ENCODE results near the gene TULP4.
"Not testable (repeated sequence)": the region's sequence is repeated elsewhere in the genome, so short reads cannot be mapped to it uniquely, and the experiment has no call there.

GRCh38 chr6:158297657-158298056 lies 14.6 kb upstream of the TULP4 start:
- TF ChIP-seq, protein P1, sequence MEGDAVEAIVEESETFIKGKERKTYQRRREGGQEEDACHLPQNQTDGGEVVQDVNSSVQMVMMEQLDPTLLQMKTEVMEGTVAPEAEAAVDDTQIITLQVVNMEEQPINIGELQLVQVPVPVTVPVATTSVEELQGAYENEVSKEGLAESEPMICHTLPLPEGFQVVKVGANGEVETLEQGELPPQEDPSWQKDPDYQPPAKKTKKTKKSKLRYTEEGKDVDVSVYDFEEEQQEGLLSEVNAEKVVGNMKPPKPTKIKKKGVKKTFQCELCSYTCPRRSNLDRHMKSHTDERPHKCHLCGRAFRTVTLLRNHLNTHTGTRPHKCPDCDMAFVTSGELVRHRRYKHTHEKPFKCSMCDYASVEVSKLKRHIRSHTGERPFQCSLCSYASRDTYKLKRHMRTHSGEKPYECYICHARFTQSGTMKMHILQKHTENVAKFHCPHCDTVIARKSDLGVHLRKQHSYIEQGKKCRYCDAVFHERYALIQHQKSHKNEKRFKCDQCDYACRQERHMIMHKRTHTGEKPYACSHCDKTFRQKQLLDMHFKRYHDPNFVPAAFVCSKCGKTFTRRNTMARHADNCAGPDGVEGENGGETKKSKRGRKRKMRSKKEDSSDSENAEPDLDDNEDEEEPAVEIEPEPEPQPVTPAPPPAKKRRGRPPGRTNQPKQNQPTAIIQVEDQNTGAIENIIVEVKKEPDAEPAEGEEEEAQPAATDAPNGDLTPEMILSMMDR (optimal IDR thresholded peaks at IDR 0.05 in 1 of 3, IDR thresholded peaks at IDR 0.05 in 1 of 3, conservative IDR thresholded peaks at IDR 0.05 in 1 of 3; ENCODE audit: extremely low read depth in 1 of 3, insufficient read depth in 2 of 3, low read length in 3 of 3) = not testable (repeated sequence)
- TF ChIP-seq EZH2 (IDR thresholded peaks at IDR 0.05; ENCODE audit: low read length) = not testable (repeated sequence)

Measured in keratinocyte (primary cell).